Uterus (tissue), 2 donors: ENCODE results near the gene CCNA1.

ENCODE experiments used
- CTCF ChIP-seq, 4 experiments: fragments of 200-600 bp in 2 of 4; fragments of 450-650 bp in 2 of 4; sonication (generic) in 2 of 4; IDR thresholded peaks; one replicate each; pipeline ENCODE4 v1.5.1; 2016 to 2019; ENCODE audit warnings: antibody characterized with exemption in 4 of 4, mild to moderate bottlenecking in 2 of 4, moderate library complexity in 1 of 4
- POLR2A ChIP-seq, 2 donors: fragments of 450-650 bp; IDR thresholded peaks; one replicate each; pipeline ENCODE4 v1.6.1; 2016; ENCODE audit warnings: antibody characterized with exemption in 2 of 2, mild to moderate bottlenecking in 1 of 2, moderate library complexity in 1 of 2

- TF ChIP-seq CTCF (IDR thresholded peaks at IDR 0.05) = no peak
- TF ChIP-seq POLR2A (IDR thresholded peaks at IDR 0.05) = no peak
Observed at GRCh38 chr13:36421447-36421846, 10.8 kb upstream of the CCNA1 start.
